HepG2 (cell line): ENCODE measurements around the gene REST. TPM values are rescaled to one million over a fixed set of nuclear protein-coding genes. Genes with fewer than 3 reads are reported as not detected.

Experiments
- ATAC-seq: fragments of 200-7000 bp; cut with Tn5 transposase; 3 replicates; pipeline ENCODE4 v1.9.1; 2020; ENCODE audit warnings: mild to moderate bottlenecking, moderate library complexity
- BruUV-seq: library from RNA; stranded (reverse); fragments of 400-500 nt; replicated peaks from 2 replicates; lab custom pipeline; 2021; lab: Mats Ljungman, UMichigan
- CTCF ChIA-PET: fragments of 300-600 bp; formaldehyde crosslinking; extraction: SDS; loops from one replicate; lab custom pipeline; 2021; ENCODE audit warnings: low total read pairs, inconsistent platforms, low intra/inter-chr PET ratio; lab: Yijun Ruan, JAX
- POLR2A ChIA-PET: fragments of 350-600 bp; sonication (Branson Sonifier 250); formaldehyde crosslinking; loops from one replicate; lab custom pipeline; 2020; ENCODE audit warnings: antibody characterized with exemption, inconsistent platforms; lab: Yijun Ruan, JAX
- DNase-seq: peaks from one replicate; pipeline ENCODE4 v3.0.0-alpha.2; 2015; ENCODE audit warnings: low spot score
- FAIRE-seq: peaks from 3 replicates; lab custom pipeline; 2011; peaks lifted over from hg19 to GRCh38; lab: Jason Lieb, UNC
- H2AFZ ChIP-seq: one replicate; pipeline ENCODE4 v1.6.1; 2011; ENCODE audit warnings: low read length, inconsistent platforms
- H3K27ac ChIP-seq: fragments of 300-600 bp; 3 replicates; pipeline ENCODE4 v1.8.0; 2011; ENCODE audit warnings: mixed run types, mild to moderate bottlenecking, mixed read lengths, low read length, inconsistent platforms; ENCODE audit not compliant: insufficient read depth; ENCODE audit errors: extremely low read length
- H3K27me3 ChIP-seq, 2 experiments: fragments of 200-600 bp in 1 of 2; 2 replicates in 1 of 2; 3 replicates in 1 of 2; pipeline versions ENCODE4 v1.6.0 to v1.8.0; 2011; ENCODE audit warnings: low read length in 2 of 2, mild to moderate bottlenecking in 2 of 2, moderate library complexity in 2 of 2, inconsistent platforms in 1 of 2; ENCODE audit not compliant: insufficient read depth in 2 of 2, control insufficient read depth in 1 of 2
- H3K36me3 ChIP-seq, 2 experiments: fragments of 200-600 bp in 1 of 2; replicated peaks in 1 of 2; 2 replicates in 1 of 2; 3 replicates in 1 of 2; pipeline versions ENCODE4 v1.5.1 to v1.8.0; 2011; ENCODE audit warnings: low read length in 2 of 2, inconsistent platforms in 1 of 2; ENCODE audit not compliant: insufficient read depth in 2 of 2, control insufficient read depth in 1 of 2
- H3K4me1 ChIP-seq: 2 replicates; pipeline ENCODE4 v1.5.1; 2012; ENCODE audit warnings: low read length, inconsistent platforms; ENCODE audit not compliant: insufficient read depth
- H3K4me2 ChIP-seq: 2 replicates; pipeline ENCODE4 v1.6.0; 2011; ENCODE audit warnings: low read depth, low read length, inconsistent platforms
- H3K4me3 ChIP-seq, 3 experiments: fragments of 200-600 bp in 1 of 3; sonication (generic), shearing (Covaris generic) in 1 of 3; replicated peaks in 1 of 3; 2 replicates each; pipeline ENCODE4 v1.5.1; 2011 to 2016; ENCODE audit warnings: low read length in 3 of 3, inconsistent platforms in 2 of 3, low read depth in 2 of 3, mild to moderate bottlenecking in 2 of 3, control low read depth in 1 of 3, mixed read lengths in 1 of 3; ENCODE audit not compliant: insufficient read depth in 1 of 3
- H3K79me2 ChIP-seq: one replicate; pipeline ENCODE4 v1.6.1; 2011; ENCODE audit warnings: low read length, inconsistent platforms; ENCODE audit not compliant: insufficient read depth
- H3K9ac ChIP-seq: 2 replicates; pipeline ENCODE4 v1.6.0; 2011; ENCODE audit warnings: mild to moderate bottlenecking, low read depth, low read length, inconsistent platforms; ENCODE audit not compliant: insufficient read depth
- H3K9me3 ChIP-seq: 2 replicates; pipeline ENCODE4 v1.5.1; 2012; ENCODE audit warnings: mild to moderate bottlenecking, low read length
- H4K20me1 ChIP-seq: 2 replicates; pipeline ENCODE4 v1.6.0; 2011; ENCODE audit warnings: inconsistent platforms, mild to moderate bottlenecking, low read length, moderate library complexity; ENCODE audit not compliant: insufficient read depth
- CEBPB ChIP-seq: IDR thresholded peaks from 2 replicates; pipeline ENCODE4 v1.6.1; 2011; ENCODE audit warnings: low read depth, low read length, improper control_type of control experiment, borderline replicate concordance
- LCORL ChIP-seq, 2 experiments: fragments of 450-650 bp in 1 of 2; sonication (generic) in 1 of 2; formaldehyde crosslinking in 1 of 2; IDR thresholded peaks; 2 replicates each; pipeline versions ENCODE4 v1.5.0 to v1.6.1; 2017 to 2020; ENCODE audit warnings: antibody characterized with exemption in 1 of 2, missing genetic modification reagents in 1 of 2
- WGBS: methylation state at CpG from one replicate; pipeline ENCODE4 v1.1.6; 2017; ENCODE audit warnings: low lambda C conversion rate; 5-methylcytosine and 5-hydroxymethylcytosine counted together
- in situ Hi-C: cut with HindIII; loops from 2 replicates; pipeline ENCODE4 v1.10.0; 2017; ENCODE audit warnings: low pct_unique_long_range_greater_than_20kb; ENCODE audit not compliant: extremely low pct_ligation_motif_present
- intact Hi-C: fragments of 100-400 bp; cut with micrococcal nuclease; formaldehyde crosslinking; loops from one replicate; pipeline ENCODE4 v1.10.0; 2022; ENCODE audit not compliant: unreplicated experiment
- polyA plus RNA-seq, 8 experiments: library from polyadenylated mRNA; depleted of rRNA in 3 of 8; stranded (reverse) in 7 of 8; unstranded in 1 of 8; fragments of >200 nt; fragmentation: Illumina TruSeq in 4 of 8; extraction: Trizol in 4 of 8; gene quantifications; 2 replicates each; pipeline versions ENCODE4 v1.2.1 to v1.2.3, GENCODE V29; 2011 to 2016; ENCODE audit warnings: low read depth in 4 of 8, missing spikeins in 1 of 8, mixed read lengths in 1 of 8; ENCODE audit not compliant: insufficient read depth in 1 of 8
- total RNA-seq, 5 experiments: library from RNA; depleted of rRNA; stranded (reverse); fragments of >200 nt; fragmentation: Illumina TruSeq; extraction: Trizol; gene quantifications; 2 replicates each; pipeline ENCODE4 v1.2.3, GENCODE V29; 2016; ENCODE audit warnings: low read depth in 1 of 5
- TF ChIP-seq, protein P1 (sequence below): sonication (generic); formaldehyde crosslinking; IDR thresholded peaks from 2 replicates; pipeline ENCODE4 v1.8.0; 2022; ENCODE audit warnings: missing genetic modification reagents, mild to moderate bottlenecking, inconsistent platforms, borderline replicate concordance

Gene REST
- total and polyA plus RNA-seq, 2 of the 13 experiments (the other 11 are each of a cell fraction or from before 2014, with no cell fraction given): 12.7 to 22.4 TPM

DNA sequence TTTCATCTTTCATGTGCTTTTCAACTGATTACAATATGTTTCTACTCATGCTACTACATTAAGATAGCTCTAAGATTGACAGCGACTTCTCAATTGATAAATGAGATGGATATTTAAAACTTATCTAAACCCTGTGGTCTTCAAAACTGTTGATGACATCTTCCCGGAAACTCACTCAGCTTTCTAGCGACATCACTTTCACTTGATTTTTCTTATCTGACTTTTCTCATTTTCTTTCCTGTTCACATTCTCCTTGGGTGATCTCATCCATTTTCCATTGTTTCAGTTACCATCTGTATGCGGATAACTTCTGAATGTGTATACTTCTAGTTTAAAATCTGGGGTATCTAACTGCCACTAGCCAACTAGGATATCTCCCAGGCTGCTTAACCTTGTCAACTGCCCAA lies 74.1 kb downstream of the REST start:
- no peak overlapping the region; a peak in 1 of 6 replicates for H3K4me3 ChIP-seq
- no peak for ATAC-seq

DNA sequence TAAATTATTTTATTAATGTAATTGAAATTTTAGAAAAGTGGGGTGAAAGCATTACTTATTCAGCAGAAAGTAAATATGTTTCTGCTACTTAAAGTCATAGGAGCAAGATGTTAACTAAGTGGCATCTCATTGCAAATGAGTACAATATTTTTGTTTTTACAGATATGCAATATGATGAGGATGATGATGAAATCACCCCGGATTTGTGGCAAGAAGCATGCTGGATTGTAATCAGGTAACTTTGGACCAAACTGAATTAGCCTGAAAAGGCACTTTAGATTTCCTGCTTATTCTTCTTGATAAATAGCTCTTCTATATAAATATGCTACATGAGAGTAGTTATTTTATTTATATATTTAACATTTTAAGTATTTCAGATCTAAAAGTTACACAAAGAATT lies 78.5 kb downstream of the REST start:
- FAIRE-seq (no peak), ATAC-seq (no peak), DNase-seq (no peak)
- in situ Hi-C loops (no loop called here), intact Hi-C loops (no loop called here)
- no peaks in the 10 kb centered on the region for H3K9me3 ChIP-seq
- BruUV-seq: no TSS peak
- 91% methylated on average over 1 of the region's 1 CpG for WGBS
- H3K4me3 ChIP-seq: no peak overlapping the region
- H3K79me2 ChIP-seq: peaks cover 66% of the 10 kb centered on the region
- no peak overlapping the region for H2AFZ ChIP-seq
- no peak overlapping the region for H3K9ac ChIP-seq
- H3K27me3 ChIP-seq: no peaks in the 10 kb centered on the region
- H4K20me1 ChIP-seq: peaks cover 19% of the 10 kb centered on the region
- H3K4me1 ChIP-seq: peaks cover 17% of the 10 kb centered on the region
- POLR2A ChIA-PET: interaction anchor here (4.0 kb wide), 1 partner anchor 8 kb away, joined by 17 read pairs; the partner anchor contains the start of genes NOA1 and POLR2B
- no peak overlapping the region for H3K27ac ChIP-seq
- peaks cover 12 to 53% of the 10 kb centered on the region in 2 experiments for H3K36me3 ChIP-seq
- TF ChIP-seq CEBPB: peak; percentile 62; the same call in 1 of the 2 replicates
- TF ChIP-seq LCORL (IDR thresholded peaks at IDR 0.05): no peak
- no peak for TF ChIP-seq LCORL (CRISPR knock-in tag; IDR thresholded peaks at IDR 0.05)
- CTCF ChIA-PET: no interaction called here
- no peak overlapping the region for H3K4me2 ChIP-seq

More for the DNA sequence above, 74.1 kb downstream of the REST start:
- no peak overlapping the region for H2AFZ ChIP-seq
- peaks cover 34% of the 10 kb centered on the region for H4K20me1 ChIP-seq
- peak overlapping the region; percentile 12; the same call in 1 of the 2 replicates for H3K9ac ChIP-seq
- peaks cover 81% of the 10 kb centered on the region for H3K79me2 ChIP-seq
- 96% methylated on average over 4 of the region's 4 CpGs for WGBS
- no peak for DNase-seq
- ChIA-PET POLR2A (no interaction called here), CTCF (no interaction called here)
- intact Hi-C loops: no loop called here
- H3K4me1 ChIP-seq: peaks cover 30% of the 10 kb centered on the region
- no peaks in the 10 kb centered on the region; a peak in 1 of 5 replicates for H3K27me3 ChIP-seq
- H3K9me3 ChIP-seq: no peaks in the 10 kb centered on the region
- BruUV-seq: no TSS peak
- FAIRE-seq: no peak
- peak overlapping the region; percentile 89 for H3K4me2 ChIP-seq
- in situ Hi-C loops: no loop called here
- H3K36me3 ChIP-seq: peaks cover 0 to 11% of the 10 kb centered on the region in 2 experiments; a peak in 3 of 5 replicates
- TF ChIP-seq, protein P1, sequence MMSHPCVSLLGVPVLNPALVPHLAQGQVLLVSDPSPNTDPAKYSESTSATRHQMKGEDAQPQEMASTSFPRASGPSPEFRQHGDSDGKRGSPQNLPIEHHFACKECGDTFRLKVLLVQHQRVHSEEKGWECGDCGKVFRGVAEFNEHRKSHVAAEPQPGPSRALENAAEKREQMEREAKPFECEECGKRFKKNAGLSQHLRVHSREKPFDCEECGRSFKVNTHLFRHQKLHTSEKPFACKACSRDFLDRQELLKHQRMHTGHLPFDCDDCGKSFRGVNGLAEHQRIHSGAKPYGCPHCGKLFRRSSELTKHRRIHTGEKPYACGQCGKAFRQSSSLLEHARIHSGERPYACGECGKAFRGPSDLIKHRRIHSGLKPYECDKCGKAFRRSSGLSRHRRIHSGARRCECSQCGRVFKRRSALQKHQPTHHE (CRISPR knock-in tag): no peak
- no peak overlapping the region for H3K27ac ChIP-seq
